ENCODE measurements around the gene UAP1. TPM values are rescaled to one million over a fixed set of nuclear protein-coding genes. Genes with fewer than 3 reads are reported as not detected.

The UAP1 gene
- total and polyA plus RNA-seq, 11 donors: 18.1 to 34.3 (median 21.1) TPM

GRCh38 chr1:162649583-162649982 lies 88.1 kb downstream of the UAP1 start:
- H3K27ac ChIP-seq: no peak overlapping the region
- intact Hi-C loops (cut with DNase I): no loop called here
- 77 to 91% (median 83%) methylated on average over 3 of the region's 3 CpGs for WGBS, 4 donors
- no peaks in the 10 kb centered on the region for H3K27me3 ChIP-seq
- H3K4me1 ChIP-seq: peaks cover 0 to 26% (median 0%) of the 10 kb centered on the region in 12 donors
- H3K9me3 ChIP-seq: no peaks in the 10 kb centered on the region
- H3K4me3 ChIP-seq: no peak overlapping the region
- H3K36me3 ChIP-seq: no peaks in the 10 kb centered on the region
- ATAC-seq (no peak), DNase-seq (no peak)
- no peak for TF ChIP-seq POLR2A (IDR thresholded peaks at IDR 0.05)

Other genes with a start within 250 kb of the UAP1 start
- gene SPATA46, start 184.9 kb upstream of the UAP1 start, total RNA-seq: not detected
- not detected for gene SPATA46, start 184.9 kb upstream of the UAP1 start, polyA plus RNA-seq
- 10 to 100 TPM in 1 of 9 donors, 1 to 10 TPM in 8; 3.5 to 10.8 (median 6.4) TPM for gene C1orf226, start 180.0 kb upstream of the UAP1 start, total RNA-seq
- 1 to 10 TPM; 1.6 to 3.1 TPM for gene C1orf226, start 180.0 kb upstream of the UAP1 start, polyA plus RNA-seq
- 1 to 10 TPM in 1 of 9 donors, under 1 TPM in 2, not detected in 6; 0.16 to 1.1 (median 0.54) TPM for gene SH2D1B, start 149.6 kb upstream of the UAP1 start, total RNA-seq
- under 1 TPM in 1 of 2 donors, not detected in 1; 0.11 TPM for gene SH2D1B, start 149.6 kb upstream of the UAP1 start, polyA plus RNA-seq
- 10 to 100 TPM; 17.2 to 34.5 (median 22.8) TPM for gene UHMK1, start 63.9 kb upstream of the UAP1 start, total RNA-seq
- 10 to 100 TPM in 1 of 2 donors, 1 to 10 TPM in 1; 5.6 to 21.8 TPM for gene UHMK1, start 63.9 kb upstream of the UAP1 start, polyA plus RNA-seq
- 10 to 100 TPM; 16.4 to 55.3 (median 25.9) TPM for gene DDR2, start 70.7 kb downstream of the UAP1 start, total RNA-seq
- gene DDR2, start 70.7 kb downstream of the UAP1 start, polyA plus RNA-seq: 1 to 10 TPM; 5.0 to 7.4 TPM
- 1 to 10 TPM; 2.6 to 6.9 (median 4.0) TPM for gene HSD17B7, start 229.0 kb downstream of the UAP1 start, total RNA-seq
- 10 to 100 TPM in 1 of 2 donors, 1 to 10 TPM in 1; 2.7 to 15.9 TPM for gene HSD17B7, start 229.0 kb downstream of the UAP1 start, polyA plus RNA-seq